Loucy (cell line): ENCODE measurements around the gene DNMT1.

ENCODE experiments used
- CTCF ChIP-seq: fragments of 200-600 bp; sonication (generic); conservative IDR thresholded peaks from 2 replicates; pipeline ENCODE4 v1.5.1; 2014; ENCODE audit warnings: mild to moderate bottlenecking, antibody characterized with exemption, low read length
- EZH2phosphoT487 ChIP-seq: fragments of 200-600 bp; IDR thresholded peaks from 2 replicates; pipeline ENCODE4 v1.6.1; 2018; ENCODE audit warnings: antibody characterized with exemption, mild to moderate bottlenecking, moderate library complexity, borderline replicate concordance

DNA sequence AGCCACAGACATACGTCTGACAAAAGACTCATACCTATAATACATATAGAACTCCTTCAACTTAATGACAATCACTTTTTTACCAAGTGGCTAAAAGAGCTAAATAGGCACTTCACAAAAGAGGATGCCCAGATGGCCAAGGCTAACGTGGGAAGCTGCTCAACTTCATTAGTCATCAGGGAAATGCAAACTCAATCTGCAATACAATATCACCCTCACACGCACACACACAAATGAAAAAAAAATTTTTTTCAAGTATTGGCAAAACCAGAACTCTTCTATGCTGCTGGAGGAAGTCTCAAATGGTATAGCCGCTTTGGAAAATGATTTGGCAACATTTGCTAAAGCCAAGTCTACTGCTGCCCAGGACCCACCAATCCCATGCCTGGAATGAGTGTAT is 14.6 kb upstream of the DNMT1 start:
- no peak for TF ChIP-seq CTCF
- TF ChIP-seq EZH2phosphoT487 = no peak
